CD4-positive, alpha-beta T cell treated with Interleukin-15 for 1 hour (primary cell): ENCODE measurements around the gene RSPH6A.
"Not testable (repeated sequence)": the region's sequence is repeated elsewhere in the genome, so short reads cannot be mapped to it uniquely, and the experiment has no call there.

ENCODE experiments used
- DNase-seq: peaks from one replicate; pipeline ENCODE4 v3.0.0-alpha.2; 2020

The RSPH6A gene

DNA sequence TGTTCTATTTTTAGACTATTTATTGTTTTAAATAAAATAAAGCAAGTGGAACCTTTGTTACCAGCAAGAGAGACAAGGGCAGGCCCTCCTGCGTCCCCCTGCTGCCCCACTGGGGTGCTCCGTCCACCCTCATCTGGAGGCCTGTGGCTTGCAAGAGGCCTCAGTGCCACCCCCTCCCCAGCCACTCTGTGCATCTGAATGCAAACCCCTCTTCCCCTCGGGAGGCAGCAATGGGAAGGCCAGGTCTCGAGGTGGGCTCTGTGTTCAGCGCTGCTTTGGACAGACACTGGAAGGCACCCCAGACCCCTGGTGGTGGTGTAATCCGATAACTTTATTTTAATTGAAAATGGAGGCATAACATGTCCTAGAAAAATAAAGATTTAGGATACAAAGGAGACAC is 50.6 kb downstream of the RSPH6A start:
- DNase-seq, result no peak

DNA sequence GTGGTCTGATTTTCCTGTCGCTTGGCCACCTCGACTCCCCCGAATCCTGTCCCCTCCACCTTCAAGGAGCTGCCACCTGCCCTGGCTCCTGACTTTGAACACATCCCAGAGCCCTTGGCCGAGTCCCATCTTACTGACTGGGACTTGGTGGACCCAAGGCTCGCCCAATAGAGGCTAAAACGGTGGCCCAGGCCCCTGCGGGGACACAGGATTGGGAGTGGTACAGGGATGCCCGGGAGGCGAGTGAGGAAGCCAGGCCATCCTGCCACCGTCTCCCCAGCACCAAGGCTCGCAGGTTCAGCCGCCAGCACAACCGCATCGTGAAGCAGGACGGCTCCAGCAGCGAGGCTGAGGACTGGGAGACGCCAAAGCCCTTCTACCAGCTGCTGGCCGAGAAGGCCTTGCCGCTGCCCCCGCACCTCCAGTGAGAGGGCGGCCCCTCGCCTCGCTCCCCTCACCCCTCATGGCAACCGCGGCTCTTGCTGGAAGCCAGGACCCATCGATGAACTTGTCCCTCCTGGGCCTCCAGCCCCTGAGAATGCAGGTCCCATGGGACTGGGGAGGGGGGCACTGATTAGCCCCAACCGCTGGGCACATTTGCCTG is 51.3 kb downstream of the RSPH6A start:
- DNase-seq, result no peak

DNA sequence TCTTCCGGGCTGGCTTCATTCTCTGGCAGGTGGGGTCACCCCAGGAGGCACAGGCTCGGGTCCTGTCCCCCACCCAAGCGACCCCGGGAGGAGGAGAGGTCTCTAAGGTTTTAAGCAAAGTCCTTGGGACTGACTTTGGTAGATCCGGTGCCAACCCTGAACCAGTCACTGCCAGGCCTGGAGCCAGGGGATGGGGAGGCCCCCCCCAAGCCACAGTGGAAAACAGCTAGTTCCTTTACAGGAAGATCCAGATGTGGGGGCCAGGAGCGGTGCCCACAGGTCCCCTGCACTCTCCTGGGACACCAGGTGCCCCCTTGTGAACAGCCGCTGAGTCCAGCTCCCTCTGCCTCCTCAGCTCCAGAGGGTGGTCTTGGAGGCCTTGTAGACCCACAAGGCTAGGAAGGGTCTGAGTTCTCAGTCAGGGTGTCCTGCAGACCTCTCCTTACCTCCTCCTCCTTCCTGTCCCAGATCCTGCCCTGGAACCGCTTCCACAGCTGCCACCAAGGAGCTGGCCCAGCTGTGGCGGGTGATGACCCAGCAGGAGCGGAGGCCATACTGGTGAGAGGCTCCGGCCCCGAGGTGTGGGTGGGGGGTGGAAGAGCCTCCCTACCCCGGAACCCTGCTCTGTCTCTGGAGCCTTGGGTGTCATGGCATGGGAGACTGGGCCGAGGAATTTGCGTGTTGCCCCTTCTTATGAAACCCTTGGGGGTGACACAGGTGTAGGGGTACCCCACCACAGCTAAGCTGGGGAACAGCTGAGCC is 52.1 kb downstream of the RSPH6A start:
- no peak for DNase-seq

DNA sequence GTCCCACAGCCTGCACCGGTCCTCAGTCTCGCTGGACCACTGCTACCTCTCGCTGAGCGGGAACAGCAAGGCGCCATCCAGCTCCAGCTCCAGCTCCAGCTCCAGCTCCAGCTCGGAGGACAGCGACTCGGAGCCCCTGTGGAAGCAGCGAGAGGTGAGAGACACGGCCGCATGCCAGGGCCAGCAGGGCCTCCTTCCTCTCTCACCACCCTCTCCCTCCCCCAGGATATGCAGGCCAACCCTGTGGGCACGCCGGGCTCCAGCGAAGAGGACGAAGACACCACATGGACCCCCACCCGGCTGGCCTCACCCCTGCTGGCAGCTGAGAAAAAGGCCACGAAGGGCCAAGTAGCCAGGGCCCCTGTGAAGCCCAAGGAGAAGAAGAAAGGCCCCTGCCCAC is 53.4 kb downstream of the RSPH6A start:
- DNase-seq, result no peak

DNA sequence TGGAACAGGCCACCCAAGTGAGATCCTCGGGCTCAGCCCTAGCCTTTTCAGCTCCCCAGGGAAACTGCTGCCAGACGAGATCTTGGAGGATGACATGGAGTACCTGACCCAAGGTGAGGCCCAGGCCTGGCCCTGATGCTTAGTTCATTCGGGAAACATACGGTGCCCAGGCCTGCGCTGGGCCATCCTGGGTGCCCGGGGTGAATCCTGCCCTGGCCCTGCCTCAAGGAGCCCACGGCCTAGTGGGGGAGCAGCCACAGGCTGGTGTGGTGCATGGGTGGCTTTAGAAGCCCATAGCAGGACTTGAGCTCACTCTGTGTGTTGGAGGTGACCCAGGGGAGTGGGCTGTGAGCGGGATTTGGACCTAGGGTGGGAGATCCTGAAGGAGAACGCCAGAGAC is 56.2 kb downstream of the RSPH6A start:
- DNase-seq, result no peak

DNA sequence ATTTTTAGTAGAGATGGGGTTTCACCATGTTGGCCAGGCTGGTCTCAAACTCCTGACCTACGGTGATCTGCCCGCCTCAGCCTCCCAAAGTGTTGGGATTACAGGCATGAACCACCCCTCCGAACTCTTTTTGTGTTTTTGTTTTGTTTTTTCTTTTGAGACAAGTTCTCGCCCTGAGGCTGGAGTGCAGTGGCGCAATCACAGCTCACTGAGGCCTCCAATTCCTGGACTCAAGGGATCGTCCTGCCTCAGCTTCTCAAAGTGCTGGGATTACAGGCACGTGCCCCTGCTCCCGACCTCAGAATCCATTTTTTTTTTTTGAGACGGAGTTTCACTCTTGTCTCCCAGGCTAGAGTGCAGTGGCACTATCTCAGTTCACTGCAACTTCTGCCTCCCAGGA is 57.4 kb downstream of the RSPH6A start:
- no peak for DNase-seq

DNA sequence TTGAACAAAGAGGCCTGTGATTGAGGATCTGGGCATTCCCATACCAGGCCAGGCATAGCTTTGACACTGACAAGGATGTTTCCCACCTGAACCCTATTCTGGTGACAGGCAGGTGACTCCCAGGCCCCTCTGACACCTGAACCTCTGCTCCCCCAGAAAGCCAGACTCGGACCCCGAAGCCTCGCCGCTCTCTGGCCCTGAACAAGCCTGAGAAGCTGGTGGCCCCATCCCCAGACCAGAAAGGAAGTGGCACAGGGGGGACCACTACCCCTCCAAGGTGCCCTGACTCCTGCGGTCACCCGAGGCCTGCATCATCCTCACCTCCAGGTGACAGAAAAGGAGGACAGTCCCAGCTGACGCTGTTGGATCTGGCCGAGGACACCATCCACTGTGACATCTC is 60.8 kb downstream of the RSPH6A start:
- DNase-seq, result no peak

DNA sequence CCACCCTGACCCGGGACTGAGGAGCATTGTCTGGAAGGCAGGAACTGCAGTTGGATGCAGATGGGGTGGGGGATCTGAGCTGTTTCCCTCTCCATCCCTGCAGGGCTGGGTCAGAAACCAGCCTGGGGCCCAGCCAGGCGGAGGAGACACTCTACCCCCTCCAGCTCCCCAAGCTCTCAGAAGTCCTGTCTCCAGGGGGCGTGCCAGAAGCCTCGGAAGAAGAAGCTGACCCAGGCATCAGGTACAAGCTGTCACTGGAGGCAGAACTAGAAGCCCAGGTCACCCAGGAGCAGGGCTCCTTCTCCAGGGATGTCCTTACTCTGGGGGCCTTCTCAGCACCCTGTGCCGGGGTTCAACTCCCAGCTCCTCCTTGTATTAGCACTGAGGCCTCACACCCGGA is 61.6 kb downstream of the RSPH6A start:
- no peak for DNase-seq

DNA sequence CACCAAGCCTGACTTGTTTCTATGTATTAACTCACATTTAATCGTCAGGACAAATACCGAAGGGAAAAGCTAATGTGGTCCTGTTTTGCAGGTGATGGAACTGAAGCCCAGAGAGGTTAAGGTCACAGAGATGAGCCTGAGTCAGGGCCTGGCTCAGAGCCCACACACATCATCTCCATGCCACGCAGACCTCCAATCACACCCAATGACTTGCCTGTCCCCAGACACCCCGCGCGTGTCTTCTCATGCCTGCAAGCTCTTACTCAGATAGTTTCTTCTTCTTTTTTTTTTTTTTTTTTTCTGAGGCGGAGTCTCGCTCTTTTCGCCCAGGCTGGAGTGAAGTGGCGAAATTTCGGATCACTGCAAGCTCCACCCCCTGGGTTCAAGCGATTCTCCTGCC is 62.5 kb downstream of the RSPH6A start:
- no peak for DNase-seq

DNA sequence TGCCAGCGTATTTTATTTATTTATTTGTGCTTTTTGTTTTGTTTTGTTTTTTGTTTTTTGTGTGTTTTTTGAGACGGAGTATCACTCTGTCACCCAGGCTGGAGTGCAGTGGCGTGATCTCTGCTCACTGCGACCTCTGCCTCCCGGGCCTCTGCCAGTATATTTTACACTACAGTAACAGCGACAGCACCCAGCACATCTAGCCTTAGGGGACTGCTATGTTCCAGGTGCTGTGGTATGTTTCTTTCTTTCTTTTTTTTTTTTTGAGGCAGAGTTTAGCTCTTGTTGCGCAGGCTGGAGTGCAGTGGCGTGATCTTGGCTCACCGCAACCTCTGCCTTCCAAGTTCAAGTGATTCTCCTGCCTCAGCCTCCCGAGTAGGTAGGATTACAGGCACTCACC is 63.6 kb downstream of the RSPH6A start:
- not testable (repeated sequence) for DNase-seq

DNA sequence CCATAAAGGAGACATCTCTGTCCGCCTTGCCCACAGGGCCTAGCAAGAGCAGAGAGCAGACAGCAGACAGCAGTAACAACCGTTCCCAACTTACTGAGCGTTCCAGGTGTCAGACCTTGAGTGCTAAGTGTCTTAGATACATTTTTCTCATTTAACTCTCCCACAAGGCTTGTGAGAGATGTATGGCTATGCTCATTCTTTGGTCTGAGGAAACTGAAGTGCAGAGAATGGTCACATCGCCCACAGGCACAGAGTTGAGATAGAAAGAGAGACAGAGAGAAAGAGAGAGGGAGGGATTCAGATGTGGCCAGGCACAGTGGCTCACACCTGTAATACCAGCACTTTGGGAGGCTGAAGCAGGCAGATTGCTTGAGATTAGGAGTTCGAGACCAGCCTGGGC is 67.6 kb downstream of the RSPH6A start:
- DNase-seq, result no peak

DNA sequence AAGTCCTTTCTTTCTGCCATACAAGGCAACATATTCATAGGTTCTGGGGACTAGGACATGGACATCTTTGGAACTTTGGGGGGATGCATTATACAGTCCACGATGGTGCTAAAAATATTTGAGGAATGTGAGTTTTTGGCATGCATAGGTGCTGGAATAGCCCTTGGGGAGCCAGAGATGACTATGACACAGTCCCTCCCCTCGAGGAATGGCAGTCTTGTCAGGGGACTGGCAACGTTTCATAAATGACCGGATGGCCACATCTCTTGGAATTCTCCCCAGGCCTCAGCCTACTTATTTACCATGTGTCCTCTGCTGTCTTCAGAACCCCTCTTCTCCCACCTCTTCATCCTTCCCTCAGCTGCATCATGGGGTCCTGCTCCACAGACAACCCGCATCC is 68.2 kb downstream of the RSPH6A start:
- DNase-seq, result no peak
